ENCODE measurements around the gene NCBP3.

NCBP3 gene

DNA sequence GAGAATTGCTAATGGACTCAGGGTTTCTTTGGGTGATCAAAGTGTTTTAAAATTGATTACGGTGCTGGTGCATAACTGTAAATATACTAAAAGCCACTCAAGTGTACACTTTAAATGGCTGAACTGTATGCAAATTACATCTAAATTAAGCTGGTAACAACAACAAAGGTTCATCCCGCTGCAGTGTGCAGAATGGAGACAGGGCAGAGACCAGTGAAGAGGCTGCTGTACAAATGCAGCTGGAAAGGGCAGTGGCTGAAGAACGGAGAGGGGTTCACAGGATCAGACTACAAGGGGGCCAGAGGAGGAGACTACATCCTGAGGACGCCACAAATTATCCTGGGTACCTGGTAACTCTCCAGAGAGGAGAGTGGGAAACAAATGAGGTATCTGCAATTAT lies 36.0 kb downstream of the NCBP3 start:
- no peak for DNase-seq (ENCODE audit: low read depth)
- no peak overlapping the region for H3K4me3 ChIP-seq (ENCODE audit: low read depth, low read length)
- TF ChIP-seq MYC (IDR thresholded peaks at IDR 0.05; ENCODE audit: low read depth, low read length): no peak
- TF ChIP-seq, protein P1, sequence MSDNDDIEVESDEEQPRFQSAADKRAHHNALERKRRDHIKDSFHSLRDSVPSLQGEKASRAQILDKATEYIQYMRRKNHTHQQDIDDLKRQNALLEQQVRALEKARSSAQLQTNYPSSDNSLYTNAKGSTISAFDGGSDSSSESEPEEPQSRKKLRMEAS (IDR thresholded peaks at IDR 0.05; ENCODE audit: low read depth, low read length): no peak
- TF ChIP-seq POLR2A (IDR thresholded peaks at IDR 0.05; ENCODE audit: extremely low read depth, insufficient read length): no peak
- TF ChIP-seq, protein P2, sequence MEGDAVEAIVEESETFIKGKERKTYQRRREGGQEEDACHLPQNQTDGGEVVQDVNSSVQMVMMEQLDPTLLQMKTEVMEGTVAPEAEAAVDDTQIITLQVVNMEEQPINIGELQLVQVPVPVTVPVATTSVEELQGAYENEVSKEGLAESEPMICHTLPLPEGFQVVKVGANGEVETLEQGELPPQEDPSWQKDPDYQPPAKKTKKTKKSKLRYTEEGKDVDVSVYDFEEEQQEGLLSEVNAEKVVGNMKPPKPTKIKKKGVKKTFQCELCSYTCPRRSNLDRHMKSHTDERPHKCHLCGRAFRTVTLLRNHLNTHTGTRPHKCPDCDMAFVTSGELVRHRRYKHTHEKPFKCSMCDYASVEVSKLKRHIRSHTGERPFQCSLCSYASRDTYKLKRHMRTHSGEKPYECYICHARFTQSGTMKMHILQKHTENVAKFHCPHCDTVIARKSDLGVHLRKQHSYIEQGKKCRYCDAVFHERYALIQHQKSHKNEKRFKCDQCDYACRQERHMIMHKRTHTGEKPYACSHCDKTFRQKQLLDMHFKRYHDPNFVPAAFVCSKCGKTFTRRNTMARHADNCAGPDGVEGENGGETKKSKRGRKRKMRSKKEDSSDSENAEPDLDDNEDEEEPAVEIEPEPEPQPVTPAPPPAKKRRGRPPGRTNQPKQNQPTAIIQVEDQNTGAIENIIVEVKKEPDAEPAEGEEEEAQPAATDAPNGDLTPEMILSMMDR (IDR thresholded peaks at IDR 0.05; ENCODE audit: low read depth, low read length): no peak

DNA sequence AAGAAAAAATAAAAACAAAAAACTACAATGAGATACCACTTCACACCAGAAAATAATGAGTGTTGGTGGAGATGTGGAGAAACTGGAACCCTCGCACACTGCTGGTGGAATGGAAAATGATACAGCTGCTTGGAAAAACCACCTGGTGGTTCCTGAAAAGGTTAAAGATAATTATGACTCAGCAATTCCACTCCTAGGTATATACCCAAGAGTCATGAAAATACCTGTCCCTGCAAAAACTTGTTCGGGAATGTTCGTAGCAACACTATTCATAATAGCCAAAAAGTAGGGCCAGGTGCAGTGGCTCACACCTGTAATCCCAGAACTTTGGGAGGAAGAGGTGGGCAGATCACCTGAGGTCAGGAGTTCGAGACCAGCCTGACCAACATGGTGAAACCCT lies 36.9 kb downstream of the NCBP3 start:
- DNase-seq (ENCODE audit: low read depth): no peak
- TF ChIP-seq, protein P2 (IDR thresholded peaks at IDR 0.05; ENCODE audit: low read depth, low read length): no peak
- TF ChIP-seq POLR2A (IDR thresholded peaks at IDR 0.05; ENCODE audit: extremely low read depth, insufficient read length) (no peak), MYC (IDR thresholded peaks at IDR 0.05; ENCODE audit: low read depth, low read length) (no peak)
- TF ChIP-seq, protein P1 (IDR thresholded peaks at IDR 0.05; ENCODE audit: low read depth, low read length): no peak
- H3K4me3 ChIP-seq (ENCODE audit: low read depth, low read length): no peak overlapping the region

DNA sequence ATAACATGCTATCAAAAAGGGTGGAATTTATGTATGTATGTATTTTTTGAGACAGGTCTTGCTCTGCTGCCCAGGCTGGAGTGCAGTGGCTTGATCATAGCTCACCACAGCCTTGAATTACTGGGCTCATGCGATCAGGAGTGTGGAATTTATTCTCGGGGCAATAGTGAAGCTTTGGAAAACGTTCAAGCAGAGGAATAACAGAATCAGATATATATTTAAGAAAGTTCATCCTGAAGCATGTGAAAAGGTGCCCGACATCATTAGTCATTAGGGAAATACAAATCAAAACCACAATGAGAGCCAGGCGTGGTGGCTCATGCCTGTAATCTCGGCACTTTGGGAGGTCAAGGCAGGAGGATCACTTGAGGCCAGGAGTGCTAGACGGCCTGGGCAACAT lies 37.3 kb downstream of the NCBP3 start:
- TF ChIP-seq, protein P2 (IDR thresholded peaks at IDR 0.05; ENCODE audit: low read depth, low read length): no peak
- TF ChIP-seq POLR2A (IDR thresholded peaks at IDR 0.05; ENCODE audit: extremely low read depth, insufficient read length) (no peak), MYC (IDR thresholded peaks at IDR 0.05; ENCODE audit: low read depth, low read length) (no peak)
- TF ChIP-seq, protein P1 (IDR thresholded peaks at IDR 0.05; ENCODE audit: low read depth, low read length): no peak

DNA sequence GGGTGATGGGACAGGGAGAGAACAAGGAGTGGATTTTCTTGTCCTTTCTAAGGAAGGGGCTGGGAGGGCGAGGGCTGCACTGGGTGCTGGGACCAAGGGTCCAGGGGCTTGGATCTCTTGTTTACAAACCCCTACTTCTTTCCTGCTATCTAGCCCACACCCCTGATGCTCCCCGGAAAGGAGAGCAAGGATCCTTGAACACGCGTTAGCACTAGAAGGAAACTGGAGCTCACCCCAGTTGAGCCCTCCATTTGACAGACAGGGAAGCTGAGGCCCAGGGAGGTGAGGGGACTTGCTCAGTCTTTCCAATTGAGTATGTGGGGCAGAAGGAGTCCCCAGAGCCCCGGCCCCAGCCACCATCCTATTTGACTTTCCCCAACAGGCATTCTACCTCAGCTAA lies 40.5 kb downstream of the NCBP3 start:
- H3K4me3 ChIP-seq (ENCODE audit: low read depth, low read length): no peak overlapping the region
- DNase-seq (ENCODE audit: low read depth): no peak
- TF ChIP-seq, protein P2 (IDR thresholded peaks at IDR 0.05; ENCODE audit: low read depth, low read length): no peak
- TF ChIP-seq, protein P1 (IDR thresholded peaks at IDR 0.05; ENCODE audit: low read depth, low read length): no peak

More for the DNA sequence above, 37.3 kb downstream of the NCBP3 start:
- no peak overlapping the region for H3K4me3 ChIP-seq (ENCODE audit: low read depth, low read length)
- no peak for DNase-seq (ENCODE audit: low read depth)

DNA sequence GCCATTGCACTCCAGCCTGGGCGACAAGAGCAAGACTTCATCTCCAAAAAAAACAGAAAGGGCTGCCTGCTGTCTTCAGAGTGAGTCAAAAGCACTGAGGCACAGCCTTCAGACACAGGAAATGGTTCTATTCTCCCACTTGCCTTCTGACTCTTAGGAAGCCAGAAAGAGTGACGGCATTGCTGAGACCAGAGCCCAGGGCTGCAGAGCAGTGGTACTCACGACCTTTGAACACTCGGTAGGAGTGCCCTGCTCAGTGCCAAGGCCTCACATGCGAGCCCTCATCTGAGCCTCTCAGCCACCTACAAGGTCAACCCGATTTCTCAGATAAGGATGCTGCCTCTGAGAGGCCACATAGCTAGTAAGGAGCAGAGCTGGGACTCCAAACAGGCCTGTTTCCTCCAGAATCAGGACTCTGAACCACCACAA lies 41.5 kb downstream of the NCBP3 start:
- TF ChIP-seq, protein P1 (IDR thresholded peaks at IDR 0.05; ENCODE audit: low read depth, low read length): no peak
- TF ChIP-seq, protein P2 (IDR thresholded peaks at IDR 0.05; ENCODE audit: low read depth, low read length): no peak
- TF ChIP-seq POLR2A (IDR thresholded peaks at IDR 0.05; ENCODE audit: extremely low read depth, insufficient read length) (no peak), MYC (IDR thresholded peaks at IDR 0.05; ENCODE audit: low read depth, low read length) (no peak)
- no peak overlapping the region for H3K4me3 ChIP-seq (ENCODE audit: low read depth, low read length)
- DNase-seq (ENCODE audit: low read depth): no peak

DNA sequence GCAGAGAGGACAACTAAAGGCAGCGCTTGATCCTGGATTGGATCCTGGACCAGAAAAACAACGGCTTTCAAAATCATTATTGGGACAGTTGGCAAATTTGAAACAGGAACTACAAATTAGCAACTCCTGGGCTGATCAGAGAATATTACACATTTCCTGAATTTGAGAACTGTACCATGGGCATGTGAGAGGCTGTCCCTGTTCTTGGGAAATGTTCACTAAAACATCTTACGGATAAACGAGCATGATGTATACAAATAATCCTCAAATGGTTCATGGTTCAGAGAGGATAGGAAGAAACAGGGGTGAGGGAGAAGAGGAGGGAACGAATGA lies 42.8 kb downstream of the NCBP3 start:
- H3K4me3 ChIP-seq (ENCODE audit: low read depth, low read length): no peak overlapping the region
- no peak for DNase-seq (ENCODE audit: low read depth)

More for the DNA sequence above, 42.8 kb downstream of the NCBP3 start:
- TF ChIP-seq, protein P2 (IDR thresholded peaks at IDR 0.05; ENCODE audit: low read depth, low read length): no peak
- TF ChIP-seq, protein P1 (IDR thresholded peaks at IDR 0.05; ENCODE audit: low read depth, low read length): no peak
- TF ChIP-seq MYC (IDR thresholded peaks at IDR 0.05; ENCODE audit: low read depth, low read length) (no peak), POLR2A (IDR thresholded peaks at IDR 0.05; ENCODE audit: extremely low read depth, insufficient read length) (no peak)
